HL-60/S4 treated with phorbol 12-myristate 13-acetate at 8.2 ng/mL for 4 days and 3 days (cell line): ENCODE measurements around the gene PDE4D.
"Not testable (repeated sequence)": the region's sequence is repeated elsewhere in the genome, so short reads cannot be mapped to it uniquely, and the experiment has no call there.

ENCODE experiments used
- in situ Hi-C: fragments of 300-500 bp; cut with MboI; formaldehyde crosslinking; loops from 2 replicates; pipeline ENCODE4 v1.15.0; 2022; ENCODE audit warnings: low sequenced_read_pairs

The PDE4D gene

GRCh38 chr5:59319250-59319649, 574.3 kb downstream of the PDE4D start:
- in situ Hi-C loops: no loop called here

- in situ Hi-C loops: no loop called here
Measured at GRCh38 chr5:59317774-59318205, 575.7 kb downstream of the PDE4D start.

- in situ Hi-C loops: no loop called here
Measured at GRCh38 chr5:59317023-59317773, 576.3 kb downstream of the PDE4D start.

GRCh38 chr5:59312223-59312622, 581.3 kb downstream of the PDE4D start:
- in situ Hi-C loops: no loop called here

GRCh38 chr5:59308685-59309084, 584.8 kb downstream of the PDE4D start:
- in situ Hi-C loops: not testable (repeated sequence)

GRCh38 chr5:59303289-59303716, 590.2 kb downstream of the PDE4D start:
- in situ Hi-C loops: not testable (repeated sequence)

- in situ Hi-C loops: not testable (repeated sequence)
Measured at GRCh38 chr5:59302509-59302908, 591.0 kb downstream of the PDE4D start.

GRCh38 chr5:59301727-59302126, 591.8 kb downstream of the PDE4D start:
- in situ Hi-C loops: no loop called here

- in situ Hi-C loops: no loop called here
Measured at GRCh38 chr5:59300930-59301329, 592.6 kb downstream of the PDE4D start.

- in situ Hi-C loops: no loop called here
Measured at GRCh38 chr5:59299006-59299405, 594.5 kb downstream of the PDE4D start.

- in situ Hi-C loops: no loop called here
Measured at GRCh38 chr5:59296317-59297264, 596.9 kb downstream of the PDE4D start.

- in situ Hi-C loops: no loop called here
Measured at GRCh38 chr5:59293700-59294099, 599.8 kb downstream of the PDE4D start.

GRCh38 chr5:59291941-59292340, 601.6 kb downstream of the PDE4D start:
- in situ Hi-C loops: no loop called here

- in situ Hi-C loops: no loop called here
Measured at GRCh38 chr5:59287884-59288283, 605.6 kb downstream of the PDE4D start.

- in situ Hi-C loops: no loop called here
Measured at GRCh38 chr5:59287361-59287760, 606.2 kb downstream of the PDE4D start.

GRCh38 chr5:59286510-59286909, 607.0 kb downstream of the PDE4D start:
- in situ Hi-C loops: no loop called here

- in situ Hi-C loops: no loop called here
Measured at GRCh38 chr5:59285300-59286016, 608.1 kb downstream of the PDE4D start.

- in situ Hi-C loops: no loop called here
Measured at GRCh38 chr5:59282726-59283125, 610.8 kb downstream of the PDE4D start.

GRCh38 chr5:59279979-59280378, 613.5 kb downstream of the PDE4D start:
- in situ Hi-C loops: no loop called here

- in situ Hi-C loops: no loop called here
Measured at GRCh38 chr5:59276917-59277372, 616.6 kb downstream of the PDE4D start.

- in situ Hi-C loops: no loop called here
Measured at GRCh38 chr5:59276325-59276675, 617.2 kb downstream of the PDE4D start.
